ENCODE data around the gene LHPP. TPM values are rescaled to one million over a fixed set of nuclear protein-coding genes. Genes with fewer than 3 reads are reported as not detected.

The LHPP gene
- total and polyA plus RNA-seq, 2 experiments from 2014 or later, result 19.1 to 40.6 TPM

- Histone ChIP-seq H3K4me1 (ENCODE audit: low read depth) (no peaks in the 10 kb centered on the region), H3K9me3 (ENCODE audit: low read depth) (no peaks in the 10 kb centered on the region), H3K36me3 (no peaks in the 10 kb centered on the region), H3K27ac (no peak overlapping the region), H3K4me3 (no peak overlapping the region), H3K27me3 (no peaks in the 10 kb centered on the region)
- no peak for DNase-seq (ENCODE audit: low read depth in 1 of 2, low spot score in 1 of 2)
- no peak for TF ChIP-seq CTCF (IDR thresholded peaks at IDR 0.05; ENCODE audit: low read depth, low read length)
Measured at GRCh38 chr10:124504711-124505110, 43.1 kb downstream of the LHPP start.

GRCh38 chr10:124505279-124505678 lies 43.7 kb downstream of the LHPP start:
- no peak for TF ChIP-seq CTCF (IDR thresholded peaks at IDR 0.05; ENCODE audit: low read depth, low read length)
- no peak for DNase-seq (ENCODE audit: low read depth in 1 of 2, low spot score in 1 of 2)
- H3K36me3 ChIP-seq, result no peaks in the 10 kb centered on the region
- H3K4me3 ChIP-seq, result no peak overlapping the region
- H3K4me1 ChIP-seq (ENCODE audit: low read depth), result no peaks in the 10 kb centered on the region
- H3K9me3 ChIP-seq (ENCODE audit: low read depth), result no peaks in the 10 kb centered on the region
- no peak overlapping the region for H3K27ac ChIP-seq
- no peaks in the 10 kb centered on the region for H3K27me3 ChIP-seq

- no peak for TF ChIP-seq CTCF (IDR thresholded peaks at IDR 0.05; ENCODE audit: low read depth, low read length)
- Histone ChIP-seq H3K36me3 (no peaks in the 10 kb centered on the region), H3K4me1 (ENCODE audit: low read depth) (no peaks in the 10 kb centered on the region), H3K9me3 (ENCODE audit: low read depth) (no peaks in the 10 kb centered on the region), H3K27ac (no peak overlapping the region), H3K27me3 (no peaks in the 10 kb centered on the region), H3K4me3 (no peak overlapping the region)
- DNase-seq (ENCODE audit: low read depth in 1 of 2, low spot score in 1 of 2), result no peak
Measured at GRCh38 chr10:124508070-124508667, 46.5 kb downstream of the LHPP start.

GRCh38 chr10:124508907-124509454 lies 47.4 kb downstream of the LHPP start:
- H3K4me1 ChIP-seq (ENCODE audit: low read depth), result no peaks in the 10 kb centered on the region
- no peak for TF ChIP-seq CTCF (IDR thresholded peaks at IDR 0.05; ENCODE audit: low read depth, low read length)
- H3K27me3 ChIP-seq, result no peaks in the 10 kb centered on the region
- H3K9me3 ChIP-seq (ENCODE audit: low read depth), result no peaks in the 10 kb centered on the region
- H3K27ac ChIP-seq, result no peak overlapping the region
- H3K36me3 ChIP-seq, result no peaks in the 10 kb centered on the region
- no peak overlapping the region for H3K4me3 ChIP-seq
- no peak for DNase-seq (ENCODE audit: low read depth in 1 of 2, low spot score in 1 of 2)

- Histone ChIP-seq H3K27me3 (no peaks in the 10 kb centered on the region), H3K36me3 (no peaks in the 10 kb centered on the region), H3K27ac (no peak overlapping the region), H3K4me3 (no peak overlapping the region), H3K4me1 (ENCODE audit: low read depth) (no peaks in the 10 kb centered on the region), H3K9me3 (ENCODE audit: low read depth) (no peaks in the 10 kb centered on the region)
- no peak for DNase-seq (ENCODE audit: low read depth in 1 of 2, low spot score in 1 of 2)
- no peak for TF ChIP-seq CTCF (IDR thresholded peaks at IDR 0.05; ENCODE audit: low read depth, low read length)
Measured at GRCh38 chr10:124509880-124510632, 48.4 kb downstream of the LHPP start.
